NCI-H146 (cell line): Measurements from ENCODE around the gene GLMN.
"Not testable (repeated sequence)": the region's sequence is repeated elsewhere in the genome, so short reads cannot be mapped to it uniquely, and the experiment has no call there.

Source experiments
- DNase-seq: peaks from one replicate; lab custom pipeline; 2025; lab: John Stamatoyannopoulos, UW

GLMN gene

GRCh38 chr1:92299477-92300150, 827 bp upstream of the GLMN start:
- peak; percentile 14 for DNase-seq

DNA sequence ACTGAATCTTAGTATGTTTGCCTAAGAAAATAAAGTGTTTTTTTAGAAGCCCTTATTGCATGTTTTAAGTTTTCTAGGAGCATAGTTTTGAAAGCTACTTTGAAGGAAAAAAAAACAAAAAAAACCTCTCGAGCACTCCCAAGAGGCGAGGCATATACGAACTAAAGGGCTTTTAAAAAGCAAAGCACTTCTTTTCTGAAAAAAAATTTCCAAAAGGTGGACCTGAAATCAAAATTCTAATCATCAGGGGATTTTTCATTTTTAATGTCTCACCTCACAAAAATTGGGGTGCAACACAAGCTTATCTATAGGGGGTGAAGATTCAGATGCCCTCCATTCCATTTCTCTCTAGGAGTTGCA, 594 bp downstream of the GLMN start:
- no peak for DNase-seq

DNA sequence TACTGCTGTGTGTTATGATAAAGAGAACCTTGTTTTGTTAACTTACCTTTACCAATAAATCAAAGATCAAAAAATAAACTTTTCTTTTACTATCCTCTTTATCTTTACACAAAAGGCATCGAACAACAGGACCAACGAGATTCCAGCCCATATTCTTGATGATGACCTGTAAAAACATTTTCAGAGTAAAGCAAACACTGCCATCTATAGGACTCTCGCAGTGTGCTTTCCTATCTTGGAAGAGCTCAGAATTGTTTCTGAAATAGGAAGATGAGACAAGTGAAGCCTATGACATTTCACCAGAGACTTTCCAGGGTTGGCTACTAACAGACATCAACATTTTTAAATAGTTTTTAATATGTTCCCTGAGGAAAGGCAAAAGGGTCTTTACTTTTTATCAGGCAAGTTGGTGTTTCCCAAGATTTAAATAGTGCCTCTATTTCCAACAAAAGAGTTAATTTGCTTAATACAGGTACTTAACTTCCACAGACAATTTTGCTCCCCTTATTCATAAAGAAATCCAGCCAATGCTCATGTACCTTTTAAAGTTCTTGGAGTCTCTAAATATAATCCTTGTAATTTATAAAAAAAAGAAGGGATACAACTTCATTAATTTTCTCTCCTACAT, 7.3 kb downstream of the GLMN start:
- peak; percentile 52 for DNase-seq

DNA sequence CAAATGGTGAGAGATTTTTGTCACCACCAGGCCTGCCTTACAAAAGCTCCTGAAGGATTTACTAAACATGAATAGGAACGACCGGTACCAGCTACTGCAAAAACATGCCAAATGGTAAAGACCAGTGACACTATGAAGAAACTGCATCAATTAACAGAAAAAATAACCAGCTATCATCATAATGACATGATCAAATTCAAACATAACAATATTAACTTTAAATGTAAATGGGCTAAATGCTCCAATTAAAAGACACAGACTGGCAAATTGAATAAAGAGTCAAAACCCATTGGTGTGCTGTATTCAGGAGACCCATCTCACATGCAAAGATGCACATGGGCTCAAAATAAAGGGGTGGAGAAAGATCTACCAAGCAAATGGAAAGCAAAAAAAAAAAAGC, 17.4 kb downstream of the GLMN start:
- DNase-seq = not testable (repeated sequence)

GRCh38 chr1:92279781-92280180, 19.0 kb downstream of the GLMN start:
- DNase-seq = not testable (repeated sequence)

- DNase-seq = no peak
Measured at GRCh38 chr1:92277105-92277723, 21.6 kb downstream of the GLMN start.

DNA sequence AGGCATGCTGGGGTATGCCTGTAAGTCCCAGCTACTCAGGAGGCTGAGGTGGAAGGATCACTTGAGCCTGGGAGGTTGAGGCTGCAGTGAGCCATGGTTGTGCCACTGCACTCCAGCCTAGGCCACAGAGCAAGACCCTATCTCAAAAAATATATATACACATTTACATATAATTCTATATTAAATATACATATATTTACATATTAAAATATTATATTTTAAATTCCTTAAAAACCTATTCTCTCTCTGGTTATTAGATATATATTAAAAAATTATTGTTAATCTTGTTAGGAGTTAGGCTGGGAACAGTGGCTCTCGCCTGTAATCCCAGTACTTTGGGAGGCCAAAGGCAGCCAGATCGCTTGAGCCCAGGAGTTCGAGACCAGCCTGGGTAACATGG, 22.7 kb downstream of the GLMN start:
- no peak for DNase-seq

- no peak for DNase-seq
Measured at GRCh38 chr1:92274939-92275338, 23.8 kb downstream of the GLMN start.

DNA sequence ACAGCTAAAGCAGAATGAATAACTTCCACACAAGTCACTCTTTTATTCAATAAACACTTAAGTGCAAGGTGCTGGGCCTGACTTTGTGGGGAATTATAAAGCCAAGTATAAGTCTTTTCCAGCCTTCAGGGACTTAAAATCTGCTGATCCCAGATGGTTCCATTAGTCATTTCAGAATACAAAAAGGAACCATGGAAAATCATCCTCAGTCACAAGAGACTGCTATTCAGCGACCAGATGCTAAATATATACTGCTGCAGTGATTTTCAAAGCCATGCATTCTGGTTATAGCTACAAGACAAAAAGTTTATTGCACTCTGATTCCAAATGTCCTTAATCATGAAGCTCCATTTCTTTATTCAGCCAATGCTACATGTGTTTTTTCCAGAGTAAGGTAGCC, 25.7 kb downstream of the GLMN start:
- no peak for DNase-seq

GRCh38 chr1:92262516-92262915, 36.3 kb downstream of the GLMN start:
- DNase-seq = no peak

- no peak for DNase-seq
Measured at GRCh38 chr1:92259350-92259749, 39.4 kb downstream of the GLMN start.

DNA sequence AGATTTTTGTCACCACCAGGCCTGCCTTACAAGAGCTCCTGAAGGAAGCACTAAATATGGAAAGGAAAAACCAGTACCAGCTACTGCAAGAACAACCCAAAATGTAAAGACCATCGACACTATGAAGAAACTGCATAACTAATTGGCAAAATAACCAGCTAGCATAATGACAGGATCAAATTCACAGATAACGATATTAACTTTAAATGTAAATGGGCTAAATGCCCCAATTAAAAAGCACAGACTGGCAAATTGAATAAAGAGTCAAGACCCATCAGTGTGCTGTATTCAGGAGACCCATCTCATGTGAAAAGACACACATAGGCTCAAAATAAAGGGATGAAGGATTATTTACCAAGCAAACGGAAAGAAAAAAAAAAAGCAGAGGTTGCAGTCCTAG, 44.1 kb downstream of the GLMN start:
- not testable (repeated sequence) for DNase-seq

GRCh38 chr1:92244376-92244775, 54.4 kb downstream of the GLMN start:
- no peak for DNase-seq

GRCh38 chr1:92240034-92240433, 58.8 kb downstream of the GLMN start:
- DNase-seq = no peak

- no peak for DNase-seq
Measured at GRCh38 chr1:92230736-92231135, 68.1 kb downstream of the GLMN start.

GRCh38 chr1:92228401-92228800, 70.4 kb downstream of the GLMN start:
- no peak for DNase-seq

- DNase-seq = no peak
Measured at GRCh38 chr1:92219028-92219427, 79.8 kb downstream of the GLMN start.

- DNase-seq = no peak
Measured at GRCh38 chr1:92218559-92218958, 80.2 kb downstream of the GLMN start.

DNA sequence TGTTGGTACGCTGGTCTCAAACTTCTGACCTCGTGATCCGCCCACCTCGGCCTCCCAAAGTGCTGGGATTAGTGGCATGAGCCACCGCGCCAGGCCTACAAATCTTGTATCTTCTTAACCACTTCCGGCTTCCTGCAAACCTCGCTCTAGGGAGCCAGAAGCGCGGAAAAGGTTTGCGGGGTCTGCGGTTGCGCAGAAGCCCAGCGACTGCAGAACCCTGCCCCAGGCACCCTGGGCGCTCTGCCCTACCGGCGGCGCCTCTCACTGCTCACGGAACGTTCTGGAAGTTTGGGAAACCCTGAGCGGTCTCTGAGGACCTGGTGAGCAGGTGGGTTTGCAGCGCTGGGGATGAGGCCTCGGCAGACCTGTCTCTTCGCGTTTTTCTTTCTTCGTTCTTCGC, 81.1 kb downstream of the GLMN start, which contains the start of gene C1orf146:
Gene C1orf146 (plus strand): TSS at position 195 of the 400 bp plus-strand sequence. CDS start 13,506 bp downstream, outside the sequence.
- DNase-seq = no peak

DNA sequence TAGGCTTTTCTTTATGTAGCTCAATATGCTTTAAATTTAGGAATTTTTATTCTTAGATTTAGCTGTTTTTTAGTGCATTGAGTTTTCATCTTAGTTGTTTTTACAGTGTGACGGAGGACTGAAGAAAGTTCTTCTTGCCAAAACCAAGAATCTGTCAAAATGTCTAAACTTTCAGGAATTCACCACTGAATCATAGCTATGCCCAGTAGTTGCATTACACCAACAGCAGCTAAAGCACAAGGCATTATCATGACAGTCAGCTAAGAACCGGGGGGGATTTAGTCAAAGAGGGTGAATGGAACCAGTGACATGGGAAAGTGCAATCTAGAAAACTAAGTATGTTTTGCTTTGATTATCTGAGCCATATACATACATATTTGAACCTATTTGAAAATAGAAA, 87.6 kb downstream of the GLMN start:
- no peak for DNase-seq

DNA sequence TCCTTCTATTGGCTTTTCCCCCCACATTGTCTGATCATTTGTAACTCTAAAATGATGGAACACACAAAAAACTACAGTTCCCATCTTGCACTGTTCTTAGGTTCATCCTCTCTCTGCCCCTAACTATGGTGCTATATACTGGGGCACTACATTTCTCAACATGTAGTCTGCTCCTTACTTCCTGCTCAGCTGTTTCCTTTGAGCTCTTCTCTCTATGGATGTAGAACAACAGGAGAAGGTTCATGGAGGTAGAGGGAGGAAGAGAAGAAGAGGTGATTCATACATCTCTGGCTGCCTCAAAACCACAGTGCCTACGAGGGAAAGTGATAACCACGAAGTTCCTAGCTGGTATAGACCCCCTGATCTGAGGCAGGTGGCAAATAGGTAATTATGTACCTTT, 88.1 kb downstream of the GLMN start:
- DNase-seq = no peak

- DNase-seq = no peak
Measured at GRCh38 chr1:92203105-92203504, 95.7 kb downstream of the GLMN start.

DNA sequence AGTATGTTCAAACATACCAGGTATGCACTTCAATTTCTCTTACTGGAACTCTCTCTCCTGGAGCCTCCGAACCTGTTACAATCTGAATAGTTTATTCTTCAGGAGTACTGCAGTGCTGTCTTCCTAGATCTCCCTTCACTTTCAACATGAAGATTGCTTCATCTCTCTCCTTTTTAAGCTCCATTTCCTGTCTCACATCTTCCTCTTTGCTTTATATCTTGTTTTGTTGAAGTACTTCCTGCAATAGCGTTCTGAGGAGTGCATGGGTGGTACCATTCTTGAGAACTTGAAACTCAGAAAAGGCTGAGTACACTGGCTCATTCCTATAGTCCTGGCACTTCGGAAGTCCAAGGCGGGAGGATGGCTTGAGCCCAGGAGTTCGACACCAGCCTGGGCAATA, 96.8 kb downstream of the GLMN start:
- DNase-seq = no peak
